K562 (cell line): ENCODE measurements around the gene CACNG6. TPM values are rescaled to one million over a fixed set of nuclear protein-coding genes. Genes with fewer than 3 reads are reported as not detected.
"Not testable (repeated sequence)": the region's sequence is repeated elsewhere in the genome, so short reads cannot be mapped to it uniquely, and the experiment has no call there.

ENCODE experiments used
- ATAC-seq: fragments of 200-7000 bp; cut with Tn5 transposase; 3 replicates; pipeline ENCODE4 v1.9.1; 2020; ENCODE audit warnings: moderate library complexity
- BruUV-seq: library from RNA; stranded (reverse); fragments of 400-500 nt; replicated peaks from 2 replicates; lab custom pipeline; 2021; lab: Mats Ljungman, UMichigan
- CTCF ChIA-PET: fragments of 300-600 bp; formaldehyde crosslinking; extraction: SDS; loops from one replicate; lab custom pipeline; 2021; ENCODE audit warnings: low intra/inter-chr PET ratio; lab: Yijun Ruan, JAX
- POLR2A ChIA-PET: fragments of 300-600, 350-650 bp; sonication (Branson Sonifier 250); formaldehyde crosslinking; extraction: SDS; loops from one replicate; lab custom pipeline; 2021; ENCODE audit warnings: antibody characterized with exemption, inconsistent platforms; lab: Yijun Ruan, JAX
- DNase-seq, 4 experiments: peaks; one replicate each; pipeline versions ENCODE4 v3.0.0 to v3.0.0-alpha.2; 2011 to 2018; ENCODE audit warnings: low spot score in 3 of 4, mixed read lengths in 3 of 4; ENCODE audit errors: extremely low read depth in 1 of 4
- FAIRE-seq: peaks from 2 replicates; lab custom pipeline; 2011; peaks lifted over from hg19 to GRCh38; lab: Jason Lieb, UNC
- H2AFZ ChIP-seq: 2 replicates; pipeline ENCODE4 v1.6.0; 2011; ENCODE audit warnings: low read depth, low read length, control low read depth, inconsistent platforms
- H3K27ac ChIP-seq: fragments of 200-600 bp; 3 replicates; pipeline ENCODE4 v1.8.0; 2011; ENCODE audit warnings: low read depth, mild to moderate bottlenecking, control low read depth, inconsistent platforms, low read length, moderate library complexity, mixed read lengths; ENCODE audit errors: extremely low read depth
- H3K27me3 ChIP-seq, 2 experiments: fragments of 300-600 bp in 1 of 2; 2 replicates in 1 of 2; 3 replicates in 1 of 2; pipeline versions ENCODE4 v1.6.0 to v1.8.0; 2011; ENCODE audit warnings: inconsistent platforms in 2 of 2, low read length in 2 of 2, mild to moderate bottlenecking in 1 of 2, mixed read lengths in 1 of 2, moderate library complexity in 1 of 2; ENCODE audit not compliant: control insufficient read depth in 2 of 2, insufficient read depth in 2 of 2
- H3K36me3 ChIP-seq: fragments of 300-600 bp; 3 replicates; pipeline ENCODE4 v1.8.0; 2011; ENCODE audit warnings: mild to moderate bottlenecking, low read length, inconsistent platforms; ENCODE audit not compliant: control insufficient read depth, insufficient read depth
- H3K4me1 ChIP-seq, 2 experiments: fragments of 200-600 bp in 1 of 2; replicated peaks in 1 of 2; 2 replicates in 1 of 2; 3 replicates in 1 of 2; pipeline versions ENCODE4 v1.5.1 to v1.8.0; 2011; ENCODE audit warnings: inconsistent platforms in 2 of 2, low read length in 2 of 2, mild to moderate bottlenecking in 1 of 2, mixed read lengths in 1 of 2, moderate library complexity in 1 of 2; ENCODE audit not compliant: control insufficient read depth in 2 of 2, insufficient read depth in 2 of 2
- H3K4me2 ChIP-seq: 2 replicates; pipeline ENCODE4 v1.6.1; 2011; ENCODE audit warnings: low read length, control low read depth, inconsistent platforms, mixed read lengths; ENCODE audit not compliant: insufficient read depth
- H3K4me3 ChIP-seq: fragments of 200-600 bp; sonication (generic), shearing (Covaris generic); 2 replicates; pipeline ENCODE4 v1.5.1; 2016; ENCODE audit warnings: control low read depth, inconsistent platforms
- H3K79me2 ChIP-seq: fragments of 200-600 bp; 3 replicates; pipeline ENCODE4 v1.8.0; 2011; ENCODE audit warnings: low read length, inconsistent platforms; ENCODE audit not compliant: control insufficient read depth, insufficient read depth
- H3K9ac ChIP-seq, 2 experiments: 2 replicates each; pipeline versions ENCODE4 v1.6.0 to v1.6.1; 2011; ENCODE audit warnings: low read depth in 2 of 2, low read length in 2 of 2, control low read depth in 1 of 2, inconsistent platforms in 1 of 2, mild to moderate bottlenecking in 1 of 2, mixed read lengths in 1 of 2; ENCODE audit not compliant: insufficient read depth in 1 of 2
- H3K9me1 ChIP-seq: one replicate; pipeline ENCODE4 v1.6.0; 2011; ENCODE audit warnings: inconsistent platforms, mild to moderate bottlenecking, low read length, moderate library complexity; ENCODE audit not compliant: control insufficient read depth, insufficient read depth
- H3K9me3 ChIP-seq: replicated peaks from 2 replicates; pipeline ENCODE4 v1.5.1; 2011; ENCODE audit warnings: low read depth, low read length, inconsistent platforms; ENCODE audit not compliant: control insufficient read depth, insufficient read depth
- H4K20me1 ChIP-seq: replicated peaks from 2 replicates; pipeline ENCODE4 v1.6.1; 2011; ENCODE audit warnings: low read length, inconsistent platforms, mixed read lengths; ENCODE audit not compliant: control insufficient read depth, insufficient read depth
- CAMTA2 ChIP-seq: fragments of 250-450 bp; sonication (Bioruptor Pico); conservative IDR thresholded peaks from 2 replicates; pipeline ENCODE4 v1.5.1; 2022
- MED1 ChIP-seq: sonication (generic); formaldehyde crosslinking; IDR thresholded peaks from 2 replicates; pipeline ENCODE4 v1.8.1; 2023; ENCODE audit warnings: missing genetic modification reagents, borderline replicate concordance
- NONO ChIP-seq, 2 experiments: fragments of 200-400 bp in 1 of 2; fragments of 450-650 bp in 1 of 2; formaldehyde crosslinking in 1 of 2; IDR thresholded peaks; 2 replicates each; pipeline ENCODE4 v1.6.1; 2017; ENCODE audit warnings: low read depth in 2 of 2, mild to moderate bottlenecking in 2 of 2, moderate library complexity in 2 of 2, low read length in 1 of 2
- PPARD ChIP-seq: fragments of 250-450 bp; sonication (Bioruptor Pico); IDR thresholded peaks from 2 replicates; pipeline ENCODE4 v1.8.0; 2022; ENCODE audit warnings: inconsistent platforms, mild to moderate bottlenecking, moderate library complexity
- RAD51 ChIP-seq: fragments of 450-650 bp; IDR thresholded peaks from 2 replicates; pipeline ENCODE4 v1.7.1; 2016; ENCODE audit warnings: low read depth, mild to moderate bottlenecking, borderline replicate concordance
- WGBS: fragments of 100-300 bp; shearing (Covaris generic); methylation state at CpG from one replicate; pipeline ENCODE4 v1.1.6; 2016; ENCODE audit warnings: low coverage, mixed read lengths; ENCODE audit not compliant: insufficient coverage; ENCODE audit errors: missing lambda C conversion rate; 5-methylcytosine and 5-hydroxymethylcytosine counted together
- in situ Hi-C: fragments of 300-500 bp; cut with MboI; formaldehyde crosslinking; loops from 4 replicates; pipeline ENCODE4 v1.15.0; 2018; ENCODE audit warnings: inconsistent platforms, mixed read lengths
- intact Hi-C: fragments of 100-400 bp; cut with micrococcal nuclease; formaldehyde crosslinking; loops from 2 replicates; pipeline ENCODE4 v1.14.2; 2022
- polyA plus RNA-seq, 8 experiments: library from polyadenylated mRNA; depleted of rRNA in 4 of 8; stranded (reverse) in 5 of 8; unstranded in 3 of 8; fragments of >200 nt; fragmentation: Nextera tagmentation in 2 of 8; fragmentation: Illumina TruSeq in 1 of 8; extraction: Ambion mirVana in 2 of 8; extraction: Trizol in 1 of 8; gene quantifications; 2 replicates each; pipeline versions ENCODE4 v1.2.1 to v1.2.3, GENCODE V29; 2011 to 2014; ENCODE audit warnings: inconsistent platforms in 1 of 8, missing spikeins in 1 of 8
- total RNA-seq, 7 experiments: library from RNA; depleted of rRNA in 6 of 7; stranded (reverse); fragments of >200 nt in 6 of 7; fragmentation: Illumina TruSeq in 2 of 7; extraction: Trizol in 2 of 7; gene quantifications; 2 replicates each; pipeline versions ENCODE4 v1.2.1 to v1.2.3, GENCODE V29; 2011 to 2021; ENCODE audit warnings: low replicate concordance in 1 of 7
- TF ChIP-seq, protein P1 (sequence below): fragments of 250-450 bp; sonication (Bioruptor Pico); IDR thresholded peaks from 2 replicates; pipeline ENCODE4 v1.5.1; 2021; ENCODE audit warnings: mild to moderate bottlenecking

CACNG6 gene
- total and polyA plus RNA-seq, 9 of the 15 experiments (the other 6 are each of a cell fraction or from before 2014, with no cell fraction given) = not detected

DNA sequence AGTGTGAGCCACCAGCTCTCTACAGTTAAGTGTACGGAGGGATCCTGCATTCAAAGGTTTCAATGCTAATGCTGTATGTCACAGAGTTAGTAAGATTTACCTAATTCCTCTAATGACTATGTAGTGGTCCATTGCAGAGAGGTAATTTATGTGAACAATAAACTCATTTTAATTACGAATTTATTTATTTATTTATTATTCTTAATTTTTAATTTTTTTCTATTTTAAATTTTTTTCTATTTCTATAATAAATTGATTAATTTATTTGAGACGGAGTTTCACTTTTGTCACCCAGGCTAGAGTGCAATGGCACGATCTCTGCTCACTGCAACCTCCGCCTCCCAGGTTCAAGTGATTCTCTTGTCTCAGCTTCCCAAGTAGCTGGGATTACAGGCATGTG, 42.8 kb upstream of the CACNG6 start:
- in situ Hi-C loops, H4K20me1 ChIP-seq, H3K4me1 ChIP-seq, CTCF ChIA-PET, H3K9ac ChIP-seq, H3K27ac ChIP-seq, H3K9me1 ChIP-seq, H3K36me3 ChIP-seq, intact Hi-C loops, H3K4me2 ChIP-seq, H2AFZ ChIP-seq, DNase-seq, H3K4me3 ChIP-seq, H3K9me3 ChIP-seq, BruUV-seq, H3K79me2 ChIP-seq, ATAC-seq, FAIRE-seq: not testable (repeated sequence)
- POLR2A ChIA-PET = interaction anchor here (0.7 kb wide), 1 partner anchor 819 kb away, joined by 3 read pairs; no protein-coding TSS in a partner anchor
- WGBS = 1% methylated on average over 5 of the region's 5 CpGs
- peaks cover 15 to 26% of the 10 kb centered on the region in 2 experiments; a peak in 4 of 5 replicates for H3K27me3 ChIP-seq

DNA sequence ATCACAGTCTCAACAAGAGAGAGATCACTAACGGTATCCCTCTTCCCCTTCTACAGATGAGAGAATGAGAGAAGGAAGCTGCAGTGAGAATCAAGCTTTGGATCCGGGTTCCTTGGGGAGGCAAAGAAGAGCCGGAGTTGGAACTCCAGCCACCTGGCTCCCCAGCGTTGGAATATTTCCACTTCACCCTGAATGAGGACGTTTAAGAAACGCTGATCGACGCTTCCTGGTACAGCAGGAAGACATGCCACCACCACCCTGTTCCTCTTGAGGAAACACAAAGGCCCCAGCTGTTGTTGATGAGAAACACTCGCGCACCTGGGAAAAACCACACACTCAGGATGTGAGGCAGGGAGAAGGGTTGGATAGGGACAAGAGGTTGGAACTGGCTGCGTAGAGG, 40.0 kb upstream of the CACNG6 start:
- Histone ChIP-seq H3K36me3 (no peaks in the 10 kb centered on the region), H3K79me2 (no peaks in the 10 kb centered on the region), H3K4me2 (no peak overlapping the region), H3K9me3 (no peaks in the 10 kb centered on the region), H3K4me3 (no peak overlapping the region), H3K27ac (no peak overlapping the region), H4K20me1 (no peaks in the 10 kb centered on the region), H3K9ac (no peak overlapping the region)
- ATAC-seq = no peak
- intact Hi-C loops = no loop called here
- 4% methylated on average over 11 of the region's 11 CpGs for WGBS
- BruUV-seq = no TSS peak
- ChIA-PET CTCF (no interaction called here), POLR2A (no interaction called here)
- TF ChIP-seq, protein P1, sequence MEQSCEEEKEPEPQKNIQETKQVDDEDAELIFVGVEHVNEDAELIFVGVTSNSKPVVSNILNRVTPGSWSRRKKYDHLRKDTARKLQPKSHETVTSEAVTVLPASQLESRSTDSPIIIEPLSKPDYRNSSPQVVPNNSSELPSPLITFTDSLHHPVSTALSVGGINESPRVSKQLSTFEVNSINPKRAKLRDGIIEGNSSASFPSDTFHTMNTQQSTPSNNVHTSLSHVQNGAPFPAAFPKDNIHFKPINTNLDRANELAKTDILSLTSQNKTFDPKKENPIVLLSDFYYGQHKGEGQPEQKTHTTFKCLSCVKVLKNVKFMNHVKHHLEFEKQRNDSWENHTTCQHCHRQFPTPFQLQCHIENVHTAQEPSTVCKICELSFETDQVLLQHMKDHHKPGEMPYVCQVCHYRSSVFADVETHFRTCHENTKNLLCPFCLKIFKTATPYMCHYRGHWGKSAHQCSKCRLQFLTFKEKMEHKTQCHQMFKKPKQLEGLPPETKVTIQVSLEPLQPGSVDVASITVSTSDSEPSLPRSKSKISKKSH (CRISPR knock-in tag) = no peak
- TF ChIP-seq RAD51 (no peak), PPARD (CRISPR knock-in tag) (no peak), NONO (IDR thresholded peaks at IDR 0.05; ENCODE audit: low read depth in 2 of 2, low read length in 1 of 2) (no peak), CAMTA2 (CRISPR knock-in tag) (no peak), MED1 (no peak)
- TF ChIP-seq, all 486 proteins: peak for 0
- no peaks in the 10 kb centered on the region for H3K9me1 ChIP-seq
- H2AFZ ChIP-seq = no peak overlapping the region
- no peaks in the 10 kb centered on the region for H3K4me1 ChIP-seq
- DNase-seq (no peak), FAIRE-seq (no peak)
- in situ Hi-C loops = no loop called here
- H3K27me3 ChIP-seq = peaks cover 18 to 27% of the 10 kb centered on the region in 2 experiments; a peak in 4 of 5 replicates
